NCI-H345 treated with DMSO at 0.1 percent for 48 hours (cell line): ENCODE data around the gene TBRG1.
"Not testable (repeated sequence)": the region's sequence is repeated elsewhere in the genome, so short reads cannot be mapped to it uniquely, and the experiment has no call there.

ENCODE experiments used
- DNase-seq: peaks from one replicate; lab custom pipeline; 2025; ENCODE audit not compliant: unreplicated experiment; lab: John Stamatoyannopoulos, UW

Gene TBRG1, protein sequence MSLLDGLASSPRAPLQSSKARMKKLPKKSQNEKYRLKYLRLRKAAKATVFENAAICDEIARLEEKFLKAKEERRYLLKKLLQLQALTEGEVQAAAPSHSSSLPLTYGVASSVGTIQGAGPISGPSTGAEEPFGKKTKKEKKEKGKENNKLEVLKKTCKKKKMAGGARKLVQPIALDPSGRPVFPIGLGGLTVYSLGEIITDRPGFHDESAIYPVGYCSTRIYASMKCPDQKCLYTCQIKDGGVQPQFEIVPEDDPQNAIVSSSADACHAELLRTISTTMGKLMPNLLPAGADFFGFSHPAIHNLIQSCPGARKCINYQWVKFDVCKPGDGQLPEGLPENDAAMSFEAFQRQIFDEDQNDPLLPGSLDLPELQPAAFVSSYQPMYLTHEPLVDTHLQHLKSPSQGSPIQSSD

DNA sequence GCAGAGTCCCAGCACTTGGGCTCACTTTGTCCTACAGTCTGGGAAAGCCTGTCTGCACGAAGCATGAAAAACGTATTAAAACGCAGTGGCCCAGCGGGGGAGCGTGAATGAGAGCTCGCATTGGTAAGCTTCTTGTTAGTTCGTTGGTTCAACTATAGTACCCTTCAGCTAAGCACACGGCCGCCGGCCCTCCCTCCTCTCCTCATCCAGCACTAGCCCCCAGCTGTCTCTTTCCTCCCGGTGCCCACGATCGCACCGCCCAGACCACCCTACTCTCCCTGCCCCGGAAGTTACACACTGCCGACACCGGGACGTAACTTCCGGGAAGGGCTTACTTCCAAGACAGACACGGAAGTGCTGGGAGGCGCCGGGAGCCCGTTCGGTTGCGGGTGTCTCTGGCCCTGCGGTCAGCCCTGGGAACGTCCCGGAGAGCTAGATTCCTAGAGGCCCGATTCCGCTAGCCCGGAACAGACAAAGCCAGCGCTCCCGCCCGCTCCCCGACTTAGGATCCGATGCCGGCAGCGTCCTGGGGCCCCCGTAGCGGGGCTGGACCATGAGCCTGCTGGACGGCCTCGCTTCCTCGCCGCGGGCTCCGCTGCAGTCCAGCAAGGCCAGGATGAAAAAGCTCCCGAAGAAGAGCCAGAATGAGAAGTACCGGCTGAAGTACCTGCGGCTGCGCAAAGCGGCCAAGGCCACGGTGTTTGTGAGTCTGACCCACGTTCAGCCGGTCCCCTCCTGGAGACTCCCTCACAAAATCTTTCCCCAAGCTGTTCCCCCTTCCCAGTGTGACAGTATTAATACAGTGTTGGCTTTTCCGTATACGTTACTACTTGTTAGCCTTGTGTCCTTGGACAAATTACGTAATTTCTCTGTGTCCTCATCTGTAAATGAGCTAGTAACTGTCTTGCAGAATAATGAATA lies at the start of gene TBRG1:
TSS of gene TBRG1 (plus strand) at position 334 of the 921 bp plus-strand sequence. CDS start at position 554, 220 bp downstream.
- peak; percentile 79 for DNase-seq

DNA sequence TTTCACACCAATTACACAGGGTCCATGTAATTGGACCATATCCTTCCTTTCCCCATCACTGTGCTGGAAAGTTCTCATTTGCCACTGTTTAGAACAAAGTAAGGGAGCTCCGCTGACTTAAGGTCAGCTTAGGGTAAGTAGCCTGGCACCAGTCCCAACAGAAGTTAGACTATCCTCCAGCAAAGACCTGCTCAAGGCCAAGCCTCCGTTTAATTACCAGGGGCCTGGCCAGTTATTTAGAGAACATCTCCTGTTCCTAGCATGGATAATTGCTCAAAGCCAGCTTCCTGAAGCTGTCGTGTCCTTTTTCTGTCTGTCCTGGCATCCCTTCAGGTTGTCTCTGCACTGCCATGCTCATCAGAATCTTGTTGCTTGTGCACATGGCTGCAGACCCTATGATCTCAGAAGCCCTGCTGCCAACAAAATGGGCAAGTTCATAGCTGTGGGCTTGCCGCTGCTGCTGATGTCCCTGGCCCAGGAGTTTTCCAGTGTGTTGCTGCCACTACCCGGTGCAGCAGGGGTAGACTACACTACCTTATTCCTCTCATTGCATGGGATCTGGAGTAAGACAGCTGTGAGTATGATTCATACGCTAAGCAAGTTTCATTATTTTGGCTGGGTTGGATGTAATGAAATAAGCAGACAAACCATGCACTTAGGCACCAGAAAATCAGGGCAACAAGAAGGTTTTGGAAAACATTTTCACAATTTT lies 44.8 kb upstream of the TBRG1 start:
- DNase-seq = no peak

DNA sequence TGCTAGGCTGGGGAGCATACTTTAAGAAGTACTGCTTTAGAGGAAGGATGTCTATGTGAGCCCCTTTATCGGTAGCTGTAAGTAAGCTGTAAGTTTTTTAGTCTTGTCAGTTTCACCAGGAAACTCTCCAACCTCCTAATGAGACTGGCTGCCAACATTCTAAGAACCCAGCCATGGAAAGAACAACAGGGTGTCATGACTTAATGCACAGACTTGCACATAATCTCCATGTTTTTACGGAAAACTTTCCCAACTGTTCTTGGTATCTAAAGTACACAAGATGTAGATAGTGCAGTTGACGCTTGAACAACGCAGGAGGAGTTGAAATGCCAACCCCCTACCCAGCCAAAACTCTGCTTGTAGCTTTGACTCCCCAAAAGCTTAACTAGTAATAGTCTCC lies 43.9 kb upstream of the TBRG1 start:
- no peak for DNase-seq

DNA sequence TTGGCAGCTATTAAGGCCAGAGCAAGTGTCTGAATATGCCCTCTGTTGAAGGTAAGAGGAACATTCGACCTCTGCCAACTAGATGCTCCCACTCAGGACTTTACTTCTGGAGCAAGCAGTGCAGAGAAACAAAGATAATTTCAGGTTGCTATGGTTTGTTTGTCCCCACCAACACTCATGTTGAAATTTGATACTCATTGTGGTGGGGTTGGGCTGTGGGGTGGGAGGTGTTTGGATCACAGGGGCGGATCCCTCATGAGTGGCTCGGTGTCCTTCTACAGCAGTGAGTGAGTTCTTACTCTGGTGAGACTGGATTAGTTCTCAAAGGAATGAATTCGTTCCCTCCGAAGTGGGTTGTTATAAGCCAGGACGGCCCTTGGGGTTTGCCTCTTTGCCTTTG lies 40.8 kb upstream of the TBRG1 start:
- DNase-seq = no peak

DNA sequence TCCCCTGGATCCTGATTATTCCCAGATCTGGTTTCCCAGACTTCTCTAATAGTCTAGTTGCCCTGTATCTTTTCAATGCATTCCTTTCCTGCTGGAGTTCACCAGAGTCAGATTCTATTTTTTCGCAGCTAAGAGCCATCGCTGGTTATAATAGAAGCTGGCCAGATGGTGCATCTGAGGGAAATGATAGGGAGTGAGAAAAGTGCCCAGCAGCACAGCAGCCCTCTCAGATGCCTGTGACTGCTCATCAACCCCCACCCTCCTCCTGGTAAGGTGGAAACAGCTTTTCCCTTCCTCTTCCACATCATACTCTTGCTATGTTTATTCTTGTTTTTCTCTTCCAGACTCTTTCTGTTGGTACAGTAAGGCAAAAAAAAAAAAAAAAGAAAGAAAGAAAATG lies 40.1 kb upstream of the TBRG1 start:
- no peak for DNase-seq

DNA sequence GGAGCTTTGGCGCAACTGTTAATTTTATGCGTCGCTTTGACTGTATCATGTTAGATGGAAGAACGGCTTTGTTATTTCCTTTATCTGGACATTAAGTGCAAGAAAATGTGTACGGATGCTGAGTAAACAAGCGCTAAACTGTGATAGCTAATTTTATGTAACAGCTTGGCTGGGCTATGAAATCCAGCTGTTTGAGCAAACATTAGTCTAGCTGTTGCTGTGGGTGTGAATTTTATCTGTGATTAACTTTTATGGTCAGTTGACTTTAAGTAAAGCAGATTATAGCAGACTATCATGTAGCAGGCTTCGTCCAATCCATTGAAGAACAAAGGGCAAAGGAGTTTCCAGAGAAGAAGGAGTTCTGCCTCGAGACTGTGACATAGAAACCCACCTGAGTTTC lies 38.9 kb upstream of the TBRG1 start:
- no peak for DNase-seq

DNA sequence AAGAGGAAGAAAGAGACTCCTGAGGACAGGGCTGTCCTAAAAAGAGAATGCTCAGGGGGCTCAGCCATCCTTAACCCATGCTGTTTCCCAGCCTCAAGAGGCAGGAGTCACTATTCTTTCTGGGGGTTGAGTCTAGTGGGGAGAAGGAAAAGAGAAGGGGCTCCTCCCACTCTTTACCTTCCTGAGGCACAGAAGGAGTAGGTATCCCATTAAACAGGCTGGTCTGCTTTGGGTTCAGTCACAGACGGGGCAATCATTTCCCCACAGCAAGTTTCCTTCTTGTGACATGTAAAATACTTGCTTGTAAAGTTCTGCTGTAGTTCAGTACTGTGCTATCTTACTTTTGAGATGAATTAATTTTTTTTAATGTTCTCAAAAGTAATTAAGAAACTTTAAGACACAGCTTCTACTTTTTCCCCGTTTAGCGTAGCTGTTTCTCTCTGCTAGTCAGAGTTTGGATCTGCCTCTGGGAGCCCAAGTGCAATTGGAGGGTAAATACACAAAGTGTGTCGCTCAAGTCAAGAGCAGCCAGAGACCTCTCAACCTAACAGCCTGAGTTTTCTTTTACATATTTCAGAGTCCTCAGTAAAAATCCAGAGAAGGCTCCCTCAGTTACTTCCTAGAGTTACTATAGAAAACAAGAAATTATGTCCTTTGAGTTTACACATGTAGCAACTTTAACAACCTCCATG lies 37.8 kb upstream of the TBRG1 start:
- no peak for DNase-seq

DNA sequence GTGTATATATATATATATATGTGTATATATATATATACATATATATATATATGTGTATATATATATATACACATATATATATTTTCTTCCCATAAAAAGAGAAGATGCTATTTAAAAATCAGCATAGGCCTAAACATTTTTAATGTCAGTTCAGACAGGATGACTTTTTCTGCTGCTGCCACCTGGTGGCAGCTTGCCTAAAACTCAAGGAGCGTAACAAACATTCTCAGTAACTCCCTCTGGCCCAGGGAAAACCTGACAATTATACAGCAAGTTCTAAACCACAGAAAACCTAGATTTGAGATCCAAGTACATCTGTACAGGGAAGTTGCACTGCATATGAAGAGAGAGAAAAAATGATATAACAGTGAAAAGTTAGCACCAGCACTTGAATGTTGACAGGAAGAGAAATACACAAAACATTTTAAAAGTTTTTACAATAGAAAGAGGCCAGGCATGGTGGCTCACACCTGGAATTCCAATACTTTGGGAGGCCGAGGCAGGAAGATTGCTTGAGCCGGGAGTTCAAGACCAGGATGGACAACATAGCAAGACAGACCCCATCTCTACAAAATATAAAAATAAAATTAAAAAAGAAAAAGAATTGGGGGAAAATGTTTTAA lies 36.3 kb upstream of the TBRG1 start:
- peak; percentile 12 for DNase-seq

DNA sequence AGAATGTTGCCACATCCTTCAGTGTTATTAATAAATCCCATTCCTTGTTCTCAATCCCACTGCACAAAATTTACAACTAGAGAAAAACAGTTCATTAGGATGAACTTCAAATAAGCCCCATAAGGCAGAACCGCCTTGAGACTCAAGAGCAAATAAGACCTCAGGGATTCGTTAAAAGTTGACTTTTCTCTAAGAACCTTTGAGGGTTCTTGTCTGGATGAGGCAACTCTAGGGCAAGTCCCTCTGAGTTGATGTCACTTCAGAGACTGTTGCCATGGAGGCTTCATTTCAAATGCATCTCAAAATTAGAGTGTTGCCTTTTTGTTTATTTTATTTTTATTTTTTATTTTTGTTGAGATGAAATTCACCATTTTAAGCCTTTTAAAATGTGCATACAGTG lies 31.2 kb upstream of the TBRG1 start:
- DNase-seq = no peak

DNA sequence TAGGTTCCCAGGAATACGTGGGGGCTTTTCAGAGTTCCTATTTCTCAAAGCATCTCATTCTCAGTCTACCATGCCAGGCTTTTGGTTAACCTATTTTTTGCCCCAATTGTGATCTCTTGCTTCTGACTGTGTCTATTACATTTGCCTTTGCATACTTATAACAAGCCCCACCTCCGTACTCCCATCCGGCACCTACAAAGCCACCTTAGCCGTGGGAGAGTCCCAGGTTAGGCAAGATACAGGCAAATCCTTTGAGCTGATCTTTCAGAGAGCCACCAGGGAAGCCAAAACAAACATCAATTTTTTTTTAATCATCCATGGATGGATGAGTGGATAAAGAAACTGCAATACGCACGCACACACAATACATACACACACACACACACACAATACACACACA lies 30.0 kb upstream of the TBRG1 start:
- DNase-seq = no peak

DNA sequence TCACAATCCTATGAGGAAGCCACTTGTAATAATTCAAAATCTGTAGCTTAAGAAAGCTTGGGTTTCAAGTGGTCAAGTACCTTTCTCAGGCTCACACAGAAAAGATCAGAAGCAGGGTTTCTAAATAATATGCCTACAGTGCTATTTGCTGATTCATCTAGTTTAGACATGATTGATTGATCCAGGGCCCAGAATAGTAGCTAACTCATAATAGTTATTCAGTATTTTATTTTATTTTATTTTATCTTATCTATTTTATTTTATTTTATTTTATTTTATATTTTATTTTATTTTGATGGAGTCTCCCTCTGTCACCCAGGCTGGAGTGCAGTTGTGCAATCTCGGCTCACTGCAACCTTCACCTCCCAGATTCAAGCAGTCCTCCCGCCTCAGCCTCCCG lies 27.4 kb upstream of the TBRG1 start:
- no peak for DNase-seq

DNA sequence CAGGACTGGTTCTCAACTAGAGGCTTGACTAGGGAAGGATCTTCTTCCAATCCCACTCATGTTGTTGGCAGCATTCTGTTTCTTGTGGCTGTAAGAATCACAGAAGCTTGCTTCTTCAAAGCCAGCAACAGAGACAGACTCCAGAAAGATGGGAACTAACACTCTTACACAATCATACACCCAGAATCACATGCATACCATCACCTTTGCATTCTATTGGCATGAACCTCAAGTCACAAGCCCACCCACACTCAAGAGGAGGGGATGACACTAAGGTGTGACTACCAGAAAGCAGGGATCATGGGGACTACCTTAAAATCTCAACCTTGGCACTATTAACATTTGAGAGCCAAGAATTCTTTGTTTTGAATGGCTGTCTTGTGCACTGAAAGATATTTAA lies 25.0 kb upstream of the TBRG1 start:
- DNase-seq = no peak

DNA sequence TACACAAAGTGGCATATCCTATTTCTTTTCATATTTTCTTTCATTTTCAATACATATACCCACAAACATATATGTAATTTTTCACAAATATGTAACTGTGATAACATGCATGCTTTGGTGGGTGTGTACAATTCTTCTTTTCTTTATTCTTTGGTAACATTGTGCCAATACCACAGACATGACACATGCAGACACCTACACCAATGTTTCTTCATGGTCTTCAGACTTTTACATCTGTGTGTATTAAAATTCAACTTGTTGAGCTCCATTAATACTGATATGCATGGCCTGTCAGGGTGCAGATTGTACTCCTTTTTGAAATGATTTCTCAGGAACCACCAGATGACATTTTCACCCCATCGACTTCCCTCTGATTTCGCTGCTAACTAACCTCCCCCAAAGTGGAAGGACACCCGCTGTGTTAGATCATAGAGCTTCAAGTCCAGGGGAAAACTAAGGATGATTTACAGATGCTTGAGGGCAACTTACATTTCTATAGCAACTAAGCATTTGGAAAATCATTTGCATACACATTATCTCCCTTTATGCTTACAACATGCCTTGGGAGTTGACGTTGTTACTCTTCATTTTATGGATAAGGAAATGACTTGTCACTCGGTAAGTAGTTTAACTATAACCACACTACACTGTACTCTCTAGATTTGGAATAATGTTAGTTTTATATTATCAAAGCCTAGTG lies 21.9 kb upstream of the TBRG1 start:
- DNase-seq = no peak

DNA sequence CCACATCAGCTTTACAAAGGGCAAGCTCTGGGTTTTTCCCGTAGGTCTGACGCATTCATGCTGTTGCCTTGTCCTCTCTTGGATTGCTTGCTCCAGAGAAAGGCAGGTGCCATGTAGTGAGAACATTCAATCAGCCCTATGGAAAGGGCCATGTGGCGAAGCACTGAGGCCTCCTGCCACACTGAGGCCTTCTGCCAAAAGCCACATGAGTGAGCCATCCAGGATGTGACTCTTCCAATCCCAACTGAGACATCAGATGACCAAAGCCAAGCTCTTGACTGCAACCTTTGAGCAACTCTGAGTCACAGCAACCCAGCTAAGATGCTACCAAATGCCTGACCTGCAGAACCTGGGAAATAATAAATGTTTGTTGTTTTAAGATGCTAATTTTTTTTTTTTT lies 20.5 kb upstream of the TBRG1 start:
- DNase-seq = no peak

DNA sequence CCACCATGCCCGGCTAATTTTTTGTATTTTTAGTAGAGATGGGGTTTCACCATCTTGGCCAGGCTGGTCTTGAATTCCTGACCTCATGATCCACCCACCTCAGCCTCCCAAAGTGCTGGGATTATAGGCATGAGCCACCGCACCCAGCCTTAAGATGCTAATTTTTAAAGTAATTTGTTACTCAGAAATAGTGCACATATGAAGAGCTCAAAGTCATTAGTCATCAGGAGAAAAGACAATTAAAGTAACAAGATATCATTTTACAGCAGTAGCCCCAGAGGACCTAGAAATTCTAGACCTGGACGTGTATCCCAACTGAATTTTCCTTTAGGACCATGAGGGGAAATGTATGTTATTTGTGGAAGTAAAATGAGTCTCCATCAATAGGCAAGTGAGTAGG lies 19.9 kb upstream of the TBRG1 start:
- not testable (repeated sequence) for DNase-seq

DNA sequence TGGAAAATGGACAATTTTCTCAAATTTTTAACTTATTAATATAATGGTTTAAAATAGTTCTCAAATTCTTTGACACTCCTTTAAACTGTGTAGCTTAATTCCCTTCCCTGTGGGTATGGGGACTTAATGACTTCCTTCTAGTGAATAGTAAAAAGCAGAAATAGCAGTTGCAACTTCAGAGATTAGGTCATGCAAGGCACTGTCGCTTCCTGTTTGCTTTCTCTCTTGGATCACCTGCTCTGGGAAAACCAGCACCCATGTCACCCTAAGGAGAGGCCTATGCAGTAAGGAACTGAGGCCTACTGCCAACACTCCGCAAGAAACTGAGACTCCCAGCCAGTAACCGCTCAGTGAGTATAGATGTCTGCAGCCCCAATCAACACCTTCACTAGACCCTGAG lies 16.9 kb upstream of the TBRG1 start:
- DNase-seq = no peak

DNA sequence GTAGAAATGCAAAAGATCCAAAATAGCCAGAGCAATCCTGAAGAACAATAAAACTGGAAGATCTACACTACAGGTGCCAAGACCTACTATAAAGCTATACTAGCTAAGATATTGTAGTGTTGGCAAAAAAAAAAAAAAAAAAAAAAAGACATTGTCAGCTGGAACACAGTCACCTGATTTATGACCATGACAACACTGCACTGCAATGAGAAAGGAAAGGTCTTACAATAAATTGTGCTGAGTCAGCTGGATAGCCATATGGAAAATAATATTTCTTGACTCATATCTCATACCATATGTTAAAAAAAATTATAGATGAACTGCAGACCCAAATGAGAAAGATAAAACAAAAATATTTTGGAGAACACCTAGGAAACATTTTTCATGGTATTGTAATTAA lies 14.5 kb upstream of the TBRG1 start:
- no peak for DNase-seq

DNA sequence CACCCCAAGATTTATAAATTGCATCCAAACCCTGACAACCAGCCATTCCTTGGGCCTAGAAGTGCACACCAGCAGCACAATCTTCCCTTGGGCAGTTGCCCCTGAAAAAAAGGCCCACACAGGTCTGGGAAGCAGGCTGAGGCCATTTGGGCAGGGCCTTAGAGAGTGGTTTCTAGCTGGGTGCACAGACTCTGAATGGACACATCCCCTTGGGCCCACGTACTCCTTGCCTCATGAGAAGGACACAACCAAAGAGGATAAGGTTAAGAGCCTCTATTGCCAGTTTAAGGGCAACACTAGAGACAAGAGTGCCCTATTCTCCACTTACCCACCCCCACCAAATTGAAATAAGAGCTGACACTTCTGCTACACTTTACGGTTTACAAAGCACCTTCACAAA lies 12.4 kb upstream of the TBRG1 start:
- DNase-seq = no peak

DNA sequence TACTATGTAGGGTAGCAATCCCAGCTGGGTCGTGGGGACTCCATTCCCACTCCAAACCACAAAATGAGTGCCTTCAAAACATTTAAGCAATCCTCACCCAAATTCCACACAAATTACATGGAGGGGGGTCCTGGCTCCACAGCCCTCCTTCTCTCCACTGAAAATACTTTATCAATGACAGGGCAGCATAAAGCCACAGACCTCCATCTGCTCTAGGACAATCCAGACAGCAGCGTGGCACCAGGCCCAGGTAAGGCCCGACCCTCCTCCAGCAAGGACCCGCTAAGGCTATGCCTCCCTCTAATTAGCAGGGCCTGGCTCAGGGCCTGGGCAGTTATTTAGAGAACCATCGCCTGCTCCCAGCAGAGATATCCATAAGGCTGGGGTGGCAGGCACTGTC lies 11.6 kb upstream of the TBRG1 start, which contains the start of gene PANX3:
TSS of gene PANX3 (plus strand) at position 365 of the 400 bp plus-strand sequence. CDS start 129 bp downstream, outside the sequence.
- no peak for DNase-seq

DNA sequence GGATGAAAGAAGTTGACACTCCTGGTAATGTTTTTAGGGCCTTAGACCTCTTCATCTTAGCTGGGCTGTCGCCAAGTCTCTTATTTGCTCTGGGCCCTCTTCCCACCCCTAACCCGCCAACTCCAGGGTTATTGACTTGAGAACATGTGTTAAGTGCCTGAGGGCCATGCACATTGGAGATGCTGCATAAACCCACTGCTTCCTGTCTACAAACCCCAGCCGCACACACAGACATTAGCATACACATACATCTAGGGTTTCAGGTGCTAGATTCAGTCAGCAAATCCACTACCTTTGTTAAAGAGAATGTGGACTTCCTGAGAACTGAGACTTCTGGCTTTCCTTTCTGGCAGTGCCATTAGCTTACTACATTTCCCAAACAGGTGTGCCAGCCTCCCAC lies 10.6 kb upstream of the TBRG1 start:
- peak; percentile 47 for DNase-seq
